ENCODE results near the gene EPB41. TPM values are rescaled to one million over a fixed set of nuclear protein-coding genes. Genes with fewer than 3 reads are reported as not detected.

EPB41 gene
- total RNA-seq, 1 donor from 2014 or later = 37.6 TPM

DNA sequence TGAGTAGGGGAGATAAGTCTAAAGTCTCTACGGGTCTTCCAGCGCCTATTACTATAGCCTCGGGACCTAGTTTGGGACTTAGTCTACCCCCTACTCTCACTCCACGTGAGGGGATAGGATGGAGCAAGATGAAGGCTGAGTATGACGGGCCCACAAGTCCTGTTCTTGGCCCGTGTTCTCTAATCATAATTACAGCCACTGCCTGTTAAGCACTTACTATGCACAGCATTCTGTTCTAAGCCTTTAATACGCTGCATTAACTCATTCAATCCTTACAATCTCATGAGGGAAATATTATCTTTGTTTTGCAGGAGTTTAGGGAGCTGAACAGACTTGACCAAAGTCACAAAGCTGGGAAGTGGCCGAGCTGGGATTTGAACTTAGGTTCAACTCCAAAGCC, 23.9 kb upstream of the EPB41 start:
- Histone ChIP-seq H3K36me3 (ENCODE audit: control insufficient read depth in 3 of 3, insufficient read depth in 3 of 3, low read length in 3 of 3) (peaks cover 0 to 5% (median 5%) of the 10 kb centered on the region in 3 donors), H3K4me3 (ENCODE audit: low read length in 3 of 3) (no peak overlapping the region), H3K27ac (ENCODE audit: low read depth, low read length) (no peak overlapping the region), H3K27me3 (ENCODE audit: control insufficient read depth in 3 of 3, insufficient read depth in 3 of 3, low read length in 3 of 3) (no peaks in the 10 kb centered on the region), H3K9me3 (ENCODE audit: control insufficient read depth in 3 of 3, low read length in 3 of 3) (no peaks in the 10 kb centered on the region), H3K4me1 (ENCODE audit: control insufficient read depth in 3 of 3, insufficient read depth in 3 of 3, low read length in 3 of 3) (peaks cover 9 to 30% (median 21%) of the 10 kb centered on the region in 3 donors), H3K9ac (ENCODE audit: low read depth in 1 of 3, low read length in 3 of 3) (no peak overlapping the region)

DNA sequence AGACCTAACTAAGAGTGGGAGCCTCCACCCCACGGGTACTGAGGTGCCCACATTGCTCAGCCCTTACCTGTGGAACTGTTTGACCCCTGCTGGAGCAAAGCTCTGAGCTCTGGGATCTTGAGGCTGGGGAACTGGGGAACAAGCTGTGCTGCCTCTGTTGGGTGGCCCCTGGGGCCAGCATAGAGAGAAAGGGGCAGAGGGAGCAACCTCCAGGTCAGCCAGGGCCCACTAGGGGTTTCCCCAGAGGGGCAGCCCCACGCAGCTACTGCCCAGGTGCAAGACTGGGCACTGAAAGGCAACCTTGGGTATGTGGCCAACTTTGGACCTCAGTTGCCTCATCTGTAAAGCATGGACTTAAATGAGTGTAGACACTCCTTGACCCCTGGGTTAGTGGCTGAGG, 23.5 kb upstream of the EPB41 start:
- Histone ChIP-seq H3K27ac (ENCODE audit: low read depth, low read length) (no peak overlapping the region), H3K9ac (ENCODE audit: low read depth in 1 of 3, low read length in 3 of 3) (no peak overlapping the region), H3K9me3 (ENCODE audit: control insufficient read depth in 3 of 3, low read length in 3 of 3) (no peaks in the 10 kb centered on the region), H3K4me3 (ENCODE audit: low read length in 3 of 3) (no peak overlapping the region), H3K27me3 (ENCODE audit: control insufficient read depth in 3 of 3, insufficient read depth in 3 of 3, low read length in 3 of 3) (no peaks in the 10 kb centered on the region), H3K36me3 (ENCODE audit: control insufficient read depth in 3 of 3, insufficient read depth in 3 of 3, low read length in 3 of 3) (peaks cover 0 to 5% (median 5%) of the 10 kb centered on the region in 3 donors), H3K4me1 (ENCODE audit: control insufficient read depth in 3 of 3, insufficient read depth in 3 of 3, low read length in 3 of 3) (peaks cover 9 to 26% (median 16%) of the 10 kb centered on the region in 3 donors)

GRCh38 chr1:28891256-28891655, 23.1 kb upstream of the EPB41 start:
- no peaks in the 10 kb centered on the region for H3K9me3 ChIP-seq (ENCODE audit: control insufficient read depth in 3 of 3, low read length in 3 of 3)
- H3K27ac ChIP-seq (ENCODE audit: low read depth, low read length) = no peak overlapping the region
- H3K27me3 ChIP-seq (ENCODE audit: control insufficient read depth in 3 of 3, insufficient read depth in 3 of 3, low read length in 3 of 3) = no peaks in the 10 kb centered on the region
- no peak overlapping the region for H3K9ac ChIP-seq (ENCODE audit: low read depth in 1 of 3, low read length in 3 of 3)
- no peak overlapping the region for H3K4me3 ChIP-seq (ENCODE audit: low read length in 3 of 3)
- H3K4me1 ChIP-seq (ENCODE audit: control insufficient read depth in 3 of 3, insufficient read depth in 3 of 3, low read length in 3 of 3) = peaks cover 9 to 22% (median 14%) of the 10 kb centered on the region in 3 donors
- H3K36me3 ChIP-seq (ENCODE audit: control insufficient read depth in 3 of 3, insufficient read depth in 3 of 3, low read length in 3 of 3) = peaks cover 0 to 5% (median 5%) of the 10 kb centered on the region in 3 donors

GRCh38 chr1:28893403-28894102, 20.8 kb upstream of the EPB41 start:
- Histone ChIP-seq H3K9me3 (ENCODE audit: control insufficient read depth in 3 of 3, low read length in 3 of 3) (no peaks in the 10 kb centered on the region), H3K27me3 (ENCODE audit: control insufficient read depth in 3 of 3, insufficient read depth in 3 of 3, low read length in 3 of 3) (no peaks in the 10 kb centered on the region), H3K9ac (ENCODE audit: low read depth in 1 of 3, low read length in 3 of 3) (no peak overlapping the region), H3K27ac (ENCODE audit: low read depth, low read length) (no peak overlapping the region), H3K4me3 (ENCODE audit: low read length in 3 of 3) (no peak overlapping the region), H3K36me3 (ENCODE audit: control insufficient read depth in 3 of 3, insufficient read depth in 3 of 3, low read length in 3 of 3) (peaks cover 0 to 7% (median 5%) of the 10 kb centered on the region in 3 donors), H3K4me1 (ENCODE audit: control insufficient read depth in 3 of 3, insufficient read depth in 3 of 3, low read length in 3 of 3) (peaks cover 1 to 14% (median 5%) of the 10 kb centered on the region in 3 donors)

DNA sequence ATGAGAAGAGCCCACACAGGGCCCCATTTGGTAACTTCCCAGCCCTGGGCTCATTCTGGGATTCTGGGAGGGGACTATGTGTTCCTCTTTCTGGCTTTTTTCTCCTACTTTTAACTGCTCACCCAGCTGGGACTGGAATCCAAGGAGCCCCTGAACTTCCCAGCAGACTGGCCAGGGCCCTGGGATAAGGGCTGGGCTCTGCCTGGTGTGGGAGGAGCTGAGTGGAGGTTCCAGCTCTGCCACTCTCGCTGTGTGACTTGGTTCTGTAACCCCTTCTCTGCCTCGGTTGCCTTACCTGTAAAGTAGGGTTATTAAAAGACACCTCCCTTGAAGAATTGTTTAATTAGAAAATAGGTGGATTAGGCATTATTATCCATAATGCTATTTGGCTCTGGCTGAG, 19.6 kb upstream of the EPB41 start:
- H3K9me3 ChIP-seq (ENCODE audit: control insufficient read depth in 3 of 3, low read length in 3 of 3) = no peaks in the 10 kb centered on the region
- H3K4me1 ChIP-seq (ENCODE audit: control insufficient read depth in 3 of 3, insufficient read depth in 3 of 3, low read length in 3 of 3) = peaks cover 7 to 20% (median 8%) of the 10 kb centered on the region in 3 donors
- peaks cover 0 to 5% (median 4%) of the 10 kb centered on the region in 3 donors for H3K36me3 ChIP-seq (ENCODE audit: control insufficient read depth in 3 of 3, insufficient read depth in 3 of 3, low read length in 3 of 3)
- no peak overlapping the region for H3K27ac ChIP-seq (ENCODE audit: low read depth, low read length)
- no peaks in the 10 kb centered on the region for H3K27me3 ChIP-seq (ENCODE audit: control insufficient read depth in 3 of 3, insufficient read depth in 3 of 3, low read length in 3 of 3)
- H3K4me3 ChIP-seq (ENCODE audit: low read length in 3 of 3) = no peak overlapping the region
- H3K9ac ChIP-seq (ENCODE audit: low read depth in 1 of 3, low read length in 3 of 3) = no peak overlapping the region

DNA sequence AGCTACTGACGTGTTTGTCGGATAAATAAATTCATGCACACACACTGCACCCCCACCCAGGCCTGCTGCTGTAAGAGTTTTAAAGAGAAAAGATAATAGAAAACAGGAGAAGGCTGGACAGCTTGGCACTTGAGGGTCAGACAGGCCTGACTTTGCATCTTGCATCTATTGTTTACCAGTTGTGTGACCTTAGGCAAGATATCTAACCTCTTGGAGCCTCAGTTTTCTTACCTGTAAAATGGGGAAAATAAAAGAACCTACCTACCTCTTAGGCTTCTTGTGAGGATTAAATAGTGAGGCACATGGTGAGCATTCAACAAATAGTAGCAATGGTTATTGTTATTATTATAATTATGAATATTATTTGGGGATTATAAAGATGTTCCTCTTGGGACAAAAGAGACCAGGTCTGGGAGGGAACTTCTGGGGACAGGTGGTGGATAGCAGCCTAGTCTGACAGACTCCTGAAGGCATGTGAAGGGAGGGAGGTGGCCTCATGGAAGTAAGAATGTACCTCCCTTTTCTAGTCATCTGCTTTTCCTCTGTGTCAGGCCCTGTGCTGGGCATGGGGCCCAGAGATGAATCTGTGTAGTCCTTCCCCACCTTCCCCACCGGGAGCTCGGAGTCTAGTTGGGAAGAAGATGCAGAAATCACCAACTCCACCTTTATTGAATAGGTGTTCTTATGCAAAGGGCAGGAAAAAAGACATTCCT, 18.3 kb upstream of the EPB41 start:
- Histone ChIP-seq H3K27me3 (ENCODE audit: control insufficient read depth in 3 of 3, insufficient read depth in 3 of 3, low read length in 3 of 3) (no peaks in the 10 kb centered on the region), H3K4me3 (ENCODE audit: low read length in 3 of 3) (no peak overlapping the region), H3K9ac (ENCODE audit: low read depth in 1 of 3, low read length in 3 of 3) (no peak overlapping the region), H3K4me1 (ENCODE audit: control insufficient read depth in 3 of 3, insufficient read depth in 3 of 3, low read length in 3 of 3) (peaks cover 7 to 20% (median 8%) of the 10 kb centered on the region in 3 donors), H3K36me3 (ENCODE audit: control insufficient read depth in 3 of 3, insufficient read depth in 3 of 3, low read length in 3 of 3) (peaks cover 0 to 5% (median 4%) of the 10 kb centered on the region in 3 donors), H3K27ac (ENCODE audit: low read depth, low read length) (no peak overlapping the region), H3K9me3 (ENCODE audit: control insufficient read depth in 3 of 3, low read length in 3 of 3) (no peaks in the 10 kb centered on the region)

GRCh38 chr1:28896609-28896986, 17.8 kb upstream of the EPB41 start:
- Histone ChIP-seq H3K4me1 (ENCODE audit: control insufficient read depth in 3 of 3, insufficient read depth in 3 of 3, low read length in 3 of 3) (peaks cover 7 to 20% (median 8%) of the 10 kb centered on the region in 3 donors), H3K9me3 (ENCODE audit: control insufficient read depth in 3 of 3, low read length in 3 of 3) (no peaks in the 10 kb centered on the region), H3K27ac (ENCODE audit: low read depth, low read length) (no peak overlapping the region), H3K4me3 (ENCODE audit: low read length in 3 of 3) (no peak overlapping the region), H3K9ac (ENCODE audit: low read depth in 1 of 3, low read length in 3 of 3) (no peak overlapping the region), H3K36me3 (ENCODE audit: control insufficient read depth in 3 of 3, insufficient read depth in 3 of 3, low read length in 3 of 3) (peaks cover 0 to 5% (median 4%) of the 10 kb centered on the region in 3 donors), H3K27me3 (ENCODE audit: control insufficient read depth in 3 of 3, insufficient read depth in 3 of 3, low read length in 3 of 3) (no peaks in the 10 kb centered on the region)

DNA sequence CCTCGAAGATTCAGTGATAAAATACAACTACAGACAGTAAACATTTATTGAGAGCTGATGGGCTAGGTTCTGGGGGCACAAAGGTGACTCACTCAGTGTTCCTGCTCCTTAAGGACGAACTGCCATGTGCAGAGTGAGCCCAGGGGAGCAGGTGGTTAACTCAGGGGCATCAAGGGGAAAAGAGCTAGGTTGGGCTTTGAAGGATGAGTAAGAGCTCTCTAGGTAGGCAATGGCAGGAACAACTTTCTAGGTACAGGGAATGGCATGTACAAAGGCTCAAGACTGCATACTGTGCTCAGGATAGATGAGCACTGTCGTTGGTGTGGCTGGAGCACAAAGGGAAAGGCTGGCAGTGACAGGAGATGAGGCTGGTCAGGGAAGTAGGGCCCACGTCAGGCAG, 16.6 kb upstream of the EPB41 start:
- H3K4me1 ChIP-seq (ENCODE audit: control insufficient read depth in 3 of 3, insufficient read depth in 3 of 3, low read length in 3 of 3) = peaks cover 8 to 20% (median 9%) of the 10 kb centered on the region in 3 donors
- H3K27ac ChIP-seq (ENCODE audit: low read depth, low read length) = no peak overlapping the region
- H3K36me3 ChIP-seq (ENCODE audit: control insufficient read depth in 3 of 3, insufficient read depth in 3 of 3, low read length in 3 of 3) = peaks cover 0 to 5% (median 4%) of the 10 kb centered on the region in 3 donors
- no peaks in the 10 kb centered on the region for H3K9me3 ChIP-seq (ENCODE audit: control insufficient read depth in 3 of 3, low read length in 3 of 3)
- H3K4me3 ChIP-seq (ENCODE audit: low read length in 3 of 3) = no peak overlapping the region
- H3K27me3 ChIP-seq (ENCODE audit: control insufficient read depth in 3 of 3, insufficient read depth in 3 of 3, low read length in 3 of 3) = no peaks in the 10 kb centered on the region
- H3K9ac ChIP-seq (ENCODE audit: low read depth in 1 of 3, low read length in 3 of 3) = no peak overlapping the region

DNA sequence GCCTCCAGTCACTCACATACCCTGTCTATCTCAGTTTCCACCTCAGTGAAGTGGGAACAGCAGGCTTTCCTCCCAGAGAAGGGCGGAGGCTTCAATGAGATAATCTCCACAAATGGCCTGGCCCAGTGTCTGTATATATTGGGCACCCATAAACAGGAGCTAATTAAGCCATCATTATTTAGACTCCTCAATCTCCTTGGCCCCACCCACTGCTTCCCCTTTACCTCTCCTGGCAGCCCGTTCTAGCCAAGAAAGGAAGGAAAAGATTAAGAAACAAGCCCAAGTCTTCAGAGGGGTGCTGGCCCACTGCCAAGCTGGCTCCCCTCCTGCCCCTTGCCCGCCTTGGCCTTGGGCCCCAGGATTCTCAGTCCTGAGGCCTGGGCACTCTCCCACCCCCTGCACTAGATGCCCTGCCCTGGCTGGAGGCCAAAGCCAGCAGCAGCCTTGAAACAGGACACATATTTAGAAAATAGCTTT, 15.9 kb upstream of the EPB41 start:
- H3K27ac ChIP-seq (ENCODE audit: low read depth, low read length) = no peak overlapping the region
- no peaks in the 10 kb centered on the region for H3K9me3 ChIP-seq (ENCODE audit: control insufficient read depth in 3 of 3, low read length in 3 of 3)
- H3K4me1 ChIP-seq (ENCODE audit: control insufficient read depth in 3 of 3, insufficient read depth in 3 of 3, low read length in 3 of 3) = peaks cover 8 to 20% (median 9%) of the 10 kb centered on the region in 3 donors
- H3K36me3 ChIP-seq (ENCODE audit: control insufficient read depth in 3 of 3, insufficient read depth in 3 of 3, low read length in 3 of 3) = peaks cover 0 to 5% (median 4%) of the 10 kb centered on the region in 3 donors
- H3K9ac ChIP-seq (ENCODE audit: low read depth in 1 of 3, low read length in 3 of 3) = no peak overlapping the region
- no peak overlapping the region for H3K4me3 ChIP-seq (ENCODE audit: low read length in 3 of 3)
- no peaks in the 10 kb centered on the region for H3K27me3 ChIP-seq (ENCODE audit: control insufficient read depth in 3 of 3, insufficient read depth in 3 of 3, low read length in 3 of 3)

DNA sequence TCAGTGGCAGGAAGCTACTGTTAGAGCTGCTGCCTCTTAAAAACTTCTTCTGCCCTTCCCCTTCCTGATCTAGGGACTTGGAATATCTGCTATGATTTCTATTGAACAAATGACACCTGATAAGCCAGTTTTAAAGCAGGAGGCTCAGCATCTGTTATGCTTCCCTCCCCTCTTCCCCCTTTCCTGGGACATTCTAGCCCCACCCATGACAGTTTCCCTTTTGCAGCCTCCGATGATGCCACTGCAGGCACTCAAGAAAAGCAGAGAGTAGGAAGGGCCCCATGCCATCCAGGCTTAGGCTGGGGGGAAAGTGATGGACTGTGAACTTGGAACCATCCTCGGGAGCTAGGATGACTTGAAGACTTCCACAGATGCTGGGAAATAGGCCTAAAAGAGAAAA, 15.1 kb upstream of the EPB41 start:
- Histone ChIP-seq H3K4me3 (ENCODE audit: low read length in 3 of 3) (no peak overlapping the region), H3K9me3 (ENCODE audit: control insufficient read depth in 3 of 3, low read length in 3 of 3) (no peaks in the 10 kb centered on the region), H3K4me1 (ENCODE audit: control insufficient read depth in 3 of 3, insufficient read depth in 3 of 3, low read length in 3 of 3) (peaks cover 8 to 20% (median 9%) of the 10 kb centered on the region in 3 donors), H3K27ac (ENCODE audit: low read depth, low read length) (no peak overlapping the region), H3K36me3 (ENCODE audit: control insufficient read depth in 3 of 3, insufficient read depth in 3 of 3, low read length in 3 of 3) (peaks cover 0 to 2% (median 0%) of the 10 kb centered on the region in 3 donors), H3K27me3 (ENCODE audit: control insufficient read depth in 3 of 3, insufficient read depth in 3 of 3, low read length in 3 of 3) (no peaks in the 10 kb centered on the region), H3K9ac (ENCODE audit: low read depth in 1 of 3, low read length in 3 of 3) (no peak overlapping the region)

Measured in skeletal muscle tissue (tissue), 4 donors.